Right cardiac atrium (tissue), 5 donors: ENCODE measurements around the gene LARGE2. TPM values are rescaled to one million over a fixed set of nuclear protein-coding genes. Genes with fewer than 3 reads are reported as not detected.
A peak's percentile ranks its signal among the peaks of the same experiment; 100 is the strongest.

Experiments
- ATAC-seq, 2 donors: fragments of 200-7000 bp; cut with Tn5 transposase; one replicate each; pipeline versions ENCODE4 v1.8.0 to v1.9.1; 2020; ENCODE audit warnings: moderate library complexity in 2 of 2, mild to moderate bottlenecking in 1 of 2
- DNase-seq, 3 donors: peaks; one replicate each; pipeline ENCODE4 v3.0.0-alpha.2; 2020
- H3K27ac ChIP-seq: one replicate; pipeline ENCODE4 v1.5.1; 2013; ENCODE audit warnings: mild to moderate bottlenecking, low read length, control low read depth, moderate library complexity
- H3K27me3 ChIP-seq: one replicate; pipeline ENCODE4 v1.6.1; 2013; ENCODE audit not compliant: control insufficient read depth, insufficient read depth
- H3K4me1 ChIP-seq: one replicate; pipeline ENCODE4 v1.6.1; 2013; ENCODE audit warnings: low read length; ENCODE audit not compliant: control insufficient read depth, insufficient read depth
- H3K4me3 ChIP-seq: one replicate; pipeline ENCODE4 v1.5.1; 2013; ENCODE audit warnings: low read length, control low read depth
- H3K9me3 ChIP-seq: one replicate; pipeline ENCODE4 v1.6.1; 2013; ENCODE audit warnings: low read length; ENCODE audit not compliant: control insufficient read depth
- WGBS: extraction: QIAGEN DNeasy Blood & Tissue Kit; methylation state at CpG from one replicate; pipeline ENCODE4 v1.1.7; 2013; 5-methylcytosine and 5-hydroxymethylcytosine counted together
- intact Hi-C, 4 donors: fragments of 100-400 bp; cut with DNase I; formaldehyde crosslinking; loops; one replicate each; pipeline versions ENCODE4 v1.11.0 to v1.14.0; 2022 to 2023
- polyA plus RNA-seq: library from polyadenylated mRNA; stranded (reverse); fragments of 200-250 nt; gene quantifications from one replicate; pipeline ENCODE4 v1.2.3, GENCODE V29; 2013
- total RNA-seq, 4 donors: library from RNA; stranded (reverse); fragmentation: NEBNext Ultra II Directional; extraction: Animal tissue kit (Norgen Biotek cat#: 25700); gene quantifications; one replicate each; pipeline ENCODE4 v1.2.1, GENCODE V29; 2021
- donor health status: healthy with polysubstance abuse.
- donor health status: DM: no; HTN: yes; CAD: no.
- donor health status: DM: no; HTN: no; CAD: no.
- donor health status: DM: no; HTN: yes; CAD: no; lungs with severe emphysema.
- donor health status: DM: yes; HTN: yes; CAD: no.

LARGE2 gene
- total and polyA plus RNA-seq, 5 donors: 0.18 to 0.48 (median 0.26) TPM; not detected in 1

GRCh38 chr11:45947885-45948284 lies 25.4 kb downstream of the LARGE2 start:
- H3K27me3 ChIP-seq: no peaks in the 10 kb centered on the region
- H3K4me1 ChIP-seq: no peaks in the 10 kb centered on the region
- H3K4me3 ChIP-seq: no peak overlapping the region
- ATAC-seq (no peak), DNase-seq (no peak)
- 98% methylated on average over 1 of the region's 1 CpG for WGBS
- intact Hi-C loops: no loop called here
- H3K27ac ChIP-seq: no peak overlapping the region
- H3K9me3 ChIP-seq: no peaks in the 10 kb centered on the region

GRCh38 chr11:45948356-45948755 lies 25.9 kb downstream of the LARGE2 start:
- H3K4me3 ChIP-seq: no peak overlapping the region
- H3K9me3 ChIP-seq: no peaks in the 10 kb centered on the region
- intact Hi-C loops: no loop called here
- H3K4me1 ChIP-seq: no peaks in the 10 kb centered on the region
- WGBS: 95% methylated on average over 3 of the region's 3 CpGs
- no peaks in the 10 kb centered on the region for H3K27me3 ChIP-seq
- DNase-seq (no peak), ATAC-seq (no peak)
- no peak overlapping the region for H3K27ac ChIP-seq

GRCh38 chr11:45949992-45950407 lies 27.5 kb downstream of the LARGE2 start:
- no peaks in the 10 kb centered on the region for H3K9me3 ChIP-seq

GRCh38 chr11:45959851-45960250 lies 37.4 kb downstream of the LARGE2 start:
- DNase-seq (no peak), ATAC-seq (peak in 1 of 2 donors; percentile 32)
- intact Hi-C loops: loop anchor here in 2 of 4 donors (5.0 to 10.0 kb wide), 2 partner anchors 47 to 345 kb away; no protein-coding TSS in a partner anchor
- 71% methylated on average over 1 of the region's 1 CpG for WGBS
- H3K27me3 ChIP-seq: no peaks in the 10 kb centered on the region
- H3K4me3 ChIP-seq: no peak overlapping the region
- no peaks in the 10 kb centered on the region for H3K9me3 ChIP-seq
- H3K4me1 ChIP-seq: no peaks in the 10 kb centered on the region
- no peak overlapping the region for H3K27ac ChIP-seq

More at GRCh38 chr11:45949992-45950407, 27.5 kb downstream of the LARGE2 start:
- H3K4me1 ChIP-seq: no peaks in the 10 kb centered on the region
- no peaks in the 10 kb centered on the region for H3K27me3 ChIP-seq
- no peak overlapping the region for H3K27ac ChIP-seq
- H3K4me3 ChIP-seq: no peak overlapping the region
- peak in 1 of 3 donors; percentile 40 for DNase-seq
- intact Hi-C loops: no loop called here
- 84% methylated on average over 1 of the region's 1 CpG for WGBS
- ATAC-seq: no peak

- Histone ChIP-seq H3K4me3 (no peak overlapping the region), H3K4me1 (no peaks in the 10 kb centered on the region), H3K27me3 (no peaks in the 10 kb centered on the region), H3K9me3 (no peaks in the 10 kb centered on the region), H3K27ac (no peak overlapping the region)
- ATAC-seq (no peak), DNase-seq (no peak)
- intact Hi-C loops: loop anchor here in 2 of 4 donors (5.0 to 10.0 kb wide), 2 partner anchors 47 to 344 kb away; no protein-coding TSS in a partner anchor
- WGBS: 59% methylated on average over 4 of the region's 4 CpGs
These were observed 38.1 kb downstream of the LARGE2 start for GRCh38 chr11:45960387-45961095.

- intact Hi-C loops: loop anchor here in 2 of 4 donors (5.0 to 10.0 kb wide), 2 partner anchors 46 to 343 kb away; no protein-coding TSS in a partner anchor
- WGBS: 60% methylated on average over 7 of the region's 7 CpGs
- H3K27me3 ChIP-seq: no peaks in the 10 kb centered on the region
- no peaks in the 10 kb centered on the region for H3K9me3 ChIP-seq
- no peaks in the 10 kb centered on the region for H3K4me1 ChIP-seq
- no peak overlapping the region for H3K4me3 ChIP-seq
- no peak overlapping the region for H3K27ac ChIP-seq
- ATAC-seq: no peak
- DNase-seq: no peak
These were observed 39.3 kb downstream of the LARGE2 start for GRCh38 chr11:45961751-45962240.

- Histone ChIP-seq H3K4me3 (no peak overlapping the region), H3K27ac (no peak overlapping the region), H3K9me3 (no peaks in the 10 kb centered on the region), H3K4me1 (no peaks in the 10 kb centered on the region), H3K27me3 (no peaks in the 10 kb centered on the region)
- whole genome bisulfite sequencing: 19% methylated on average over 9 of the region's 9 CpGs
- intact Hi-C loops: loop anchor here in 3 of 4 donors (5.0 to 10.0 kb wide), 2 partner anchors 42 to 340 kb away; no protein-coding TSS in a partner anchor
- ATAC-seq (peak; percentile 85 to 89), DNase-seq (peak; percentile 37 to 67 (median 65))
These were observed 42.5 kb downstream of the LARGE2 start for GRCh38 chr11:45964911-45965389.

- ATAC-seq: no peak
These were observed 45.0 kb downstream of the LARGE2 start for GRCh38 chr11:45967506-45967905.

GRCh38 chr11:45968901-45969300 lies 46.4 kb downstream of the LARGE2 start:
- H3K9me3 ChIP-seq: no peaks in the 10 kb centered on the region
- H3K27ac ChIP-seq: no peak overlapping the region
- no peaks in the 10 kb centered on the region for H3K4me1 ChIP-seq
- H3K4me3 ChIP-seq: no peak overlapping the region
- intact Hi-C loops: loop anchor here in 2 of 4 donors (5.0 to 10.0 kb wide), 2 partner anchors 38 to 336 kb away; no protein-coding TSS in a partner anchor
- WGBS: 90% methylated on average over 2 of the region's 2 CpGs
- ATAC-seq (no peak), DNase-seq (no peak)
- no peaks in the 10 kb centered on the region for H3K27me3 ChIP-seq

More at GRCh38 chr11:45967506-45967905, 45.0 kb downstream of the LARGE2 start:
- intact Hi-C loops: loop anchor here in 2 of 4 donors (5.0 to 10.0 kb wide), 2 partner anchors 40 to 337 kb away; no protein-coding TSS in a partner anchor
- Histone ChIP-seq H3K9me3 (no peaks in the 10 kb centered on the region), H3K4me3 (no peak overlapping the region), H3K27me3 (no peaks in the 10 kb centered on the region), H3K4me1 (no peaks in the 10 kb centered on the region), H3K27ac (no peak overlapping the region)
- no peak for DNase-seq
- 54% methylated on average over 2 of the region's 2 CpGs for WGBS

- WGBS: 68% methylated on average over 4 of the region's 4 CpGs
- no peak overlapping the region for H3K4me3 ChIP-seq
- H3K27ac ChIP-seq: no peak overlapping the region
- intact Hi-C loops: no loop called here
- no peaks in the 10 kb centered on the region for H3K9me3 ChIP-seq
- H3K4me1 ChIP-seq: no peaks in the 10 kb centered on the region
- no peaks in the 10 kb centered on the region for H3K27me3 ChIP-seq
- DNase-seq (no peak), ATAC-seq (no peak)
These were observed 51.1 kb downstream of the LARGE2 start for GRCh38 chr11:45973601-45974000.

- 93% methylated on average over 1 of the region's 1 CpG for WGBS
- no peak for ATAC-seq
These were observed 52.4 kb downstream of the LARGE2 start for GRCh38 chr11:45974806-45975205.

More at GRCh38 chr11:45974806-45975205, 52.4 kb downstream of the LARGE2 start:
- Histone ChIP-seq H3K4me1 (no peaks in the 10 kb centered on the region), H3K27ac (no peak overlapping the region), H3K9me3 (no peaks in the 10 kb centered on the region), H3K4me3 (no peak overlapping the region), H3K27me3 (no peaks in the 10 kb centered on the region)
- no peak for DNase-seq
- intact Hi-C loops: no loop called here
